K562 (cell line): ENCODE measurements around the gene MAP2K3.

ENCODE experiments used
- BDP1 ChIP-seq: IDR thresholded peaks from 3 replicates; pipeline ENCODE4 v1.6.1; 2011; ENCODE audit not compliant: insufficient read length, insufficient read depth
- CTCF ChIP-seq, 3 experiments: IDR thresholded peaks in 2 of 3; conservative IDR thresholded peaks in 1 of 3; 2 replicates each; pipeline ENCODE4 v1.5.1; 2011 to 2012; ENCODE audit warnings: low read length in 3 of 3, mild to moderate bottlenecking in 3 of 3, control low read depth in 2 of 3, improper control_type of control experiment in 1 of 3, inconsistent platforms in 1 of 3, low read depth in 1 of 3, mixed read lengths in 1 of 3, moderate library complexity in 1 of 3; ENCODE audit not compliant: insufficient read depth in 2 of 3
- MYC ChIP-seq, 2 experiments: fragments of 250-450 bp in 1 of 2; sonication (Bioruptor Pico) in 1 of 2; IDR thresholded peaks; 2 replicates each; pipeline versions ENCODE4 v1.5.1 to v1.6.1; 2012 to 2021; ENCODE audit warnings: low read depth in 2 of 2, borderline replicate concordance in 1 of 2, improper control_type of control experiment in 1 of 2, low read length in 1 of 2, mild to moderate bottlenecking in 1 of 2, moderate library complexity in 1 of 2
- TEAD2 ChIP-seq: fragments of 450-650 bp; IDR thresholded peaks from 2 replicates; pipeline ENCODE4 v1.6.1; 2016; ENCODE audit warnings: missing genetic modification characterization, control low read depth, missing compliant biosample characterization
- TEAD4 ChIP-seq, 2 experiments: sonication (generic) in 1 of 2; formaldehyde crosslinking in 1 of 2; IDR thresholded peaks; 2 replicates each; pipeline versions ENCODE4 v1.6.1 to v1.8.0; 2012 to 2022; ENCODE audit warnings: borderline replicate concordance in 1 of 2, inconsistent platforms in 1 of 2, low read length in 1 of 2, mild to moderate bottlenecking in 1 of 2, missing genetic modification reagents in 1 of 2
- ZBTB33 ChIP-seq: sonication (generic); formaldehyde crosslinking; IDR thresholded peaks from 2 replicates; pipeline ENCODE4 v1.8.1; 2023; ENCODE audit warnings: mild to moderate bottlenecking, missing genetic modification reagents
- ZNF121 ChIP-seq: sonication (generic); formaldehyde crosslinking; conservative IDR thresholded peaks from 2 replicates; pipeline ENCODE4 v1.8.0; 2022; ENCODE audit warnings: missing genetic modification reagents

- no peak for TF ChIP-seq CTCF (IDR thresholded peaks at IDR 0.05 in 2 of 3, conservative IDR thresholded peaks at IDR 0.05 in 1 of 3; ENCODE audit: insufficient read depth in 2 of 3, low read depth in 1 of 3, low read length in 3 of 3)
- no peak for TF ChIP-seq TEAD2 (tag)
- TF ChIP-seq ZNF121: no peak
- no peak for TF ChIP-seq ZBTB33 (CRISPR knock-in tag)
- no peak for TF ChIP-seq MYC (IDR thresholded peaks at IDR 0.05; ENCODE audit: low read depth, low read length)
- no peak for TF ChIP-seq MYC (CRISPR knock-in tag; IDR thresholded peaks at IDR 0.05; ENCODE audit: borderline replicate concordance, low read depth)
- TF ChIP-seq BDP1: no peak
- TF ChIP-seq TEAD4 (IDR thresholded peaks at IDR 0.05; ENCODE audit: low read length): no peak
- TF ChIP-seq TEAD4 (CRISPR knock-in tag; IDR thresholded peaks at IDR 0.05; ENCODE audit: borderline replicate concordance): no peak
Observed at GRCh38 chr17:21250854-21251253, 33.7 kb upstream of the MAP2K3 start.
